Loucy (cell line): ENCODE data around the gene OR1F1.

ENCODE experiments used
- H2AFZ ChIP-seq: fragments of 200-600 bp; sonication (generic); 2 replicates; pipeline ENCODE4 v1.6.0; 2016; ENCODE audit warnings: antibody characterized with exemption, mild to moderate bottlenecking, low read length, moderate library complexity
- H3F3A ChIP-seq: fragments of 200-600 bp; 2 replicates; pipeline ENCODE4 v1.6.0; 2016; ENCODE audit warnings: antibody characterized with exemption, low read depth, mild to moderate bottlenecking
- H3K27me3 ChIP-seq: fragments of 200-600 bp; sonication (generic); 2 replicates; pipeline ENCODE4 v1.6.1; 2014; ENCODE audit warnings: low read length, mild to moderate bottlenecking; ENCODE audit not compliant: insufficient read depth, poor library complexity, severe bottlenecking
- H3K36me3 ChIP-seq: fragments of 200-600 bp; sonication (generic); 2 replicates; pipeline ENCODE4 v1.6.1; 2016; ENCODE audit warnings: low read length; ENCODE audit not compliant: insufficient read depth
- H3K4me1 ChIP-seq: fragments of 200-600 bp; sonication (generic); 2 replicates; pipeline ENCODE4 v1.5.1; 2014; ENCODE audit warnings: low read length, mild to moderate bottlenecking; ENCODE audit not compliant: insufficient read depth, poor library complexity, severe bottlenecking
- H3K4me2 ChIP-seq: fragments of 200-600 bp; sonication (generic); 2 replicates; pipeline ENCODE4 v1.6.0; 2014; ENCODE audit warnings: antibody characterized with exemption, low read length, low read depth, mild to moderate bottlenecking; ENCODE audit not compliant: poor library complexity, severe bottlenecking
- H3K4me3 ChIP-seq: fragments of 200-600 bp; sonication (generic); 2 replicates; pipeline ENCODE4 v1.5.1; 2014; ENCODE audit warnings: low read length, mild to moderate bottlenecking, mixed read lengths; ENCODE audit not compliant: poor library complexity, severe bottlenecking
- H3K79me2 ChIP-seq: fragments of 200-600 bp; sonication (generic); 2 replicates; pipeline ENCODE4 v1.6.1; 2014; ENCODE audit warnings: low read length; ENCODE audit not compliant: insufficient read depth
- H3K9ac ChIP-seq: fragments of 200-600 bp; sonication (generic); 2 replicates; pipeline ENCODE4 v1.6.0; 2014; ENCODE audit warnings: mild to moderate bottlenecking, low read depth, low read length, moderate library complexity; ENCODE audit not compliant: poor library complexity, severe bottlenecking
- H3K9me2 ChIP-seq: fragments of 200-600 bp; sonication (generic); replicated peaks from 2 replicates; pipeline ENCODE4 v1.6.1; 2016; ENCODE audit warnings: low read depth, low read length, mixed read lengths
- H3K9me3 ChIP-seq: fragments of 200-600 bp; sonication (generic); 2 replicates; pipeline ENCODE4 v1.6.1; 2014; ENCODE audit warnings: mild to moderate bottlenecking, antibody characterized with exemption, low read length, low read depth; ENCODE audit not compliant: insufficient read depth
- H4K20me1 ChIP-seq: fragments of 200-600 bp; sonication (generic); 2 replicates; pipeline ENCODE4 v1.6.0; 2014; ENCODE audit warnings: antibody characterized with exemption, low read length, mild to moderate bottlenecking; ENCODE audit not compliant: insufficient read depth, poor library complexity, severe bottlenecking
- CTCF ChIP-seq: fragments of 200-600 bp; sonication (generic); conservative IDR thresholded peaks from 2 replicates; pipeline ENCODE4 v1.5.1; 2014; ENCODE audit warnings: mild to moderate bottlenecking, antibody characterized with exemption, low read length
- EZH2phosphoT487 ChIP-seq: fragments of 200-600 bp; IDR thresholded peaks from 2 replicates; pipeline ENCODE4 v1.6.1; 2018; ENCODE audit warnings: antibody characterized with exemption, mild to moderate bottlenecking, moderate library complexity, borderline replicate concordance

OR1F1 gene

GRCh38 chr16:3192476-3193019 lies 4.5 kb downstream of the OR1F1 start:
- Histone ChIP-seq H3K36me3 (no peaks in the 10 kb centered on the region), H3K4me3 (no peak overlapping the region), H3K9me2 (no peaks in the 10 kb centered on the region), H3F3A (no peaks in the 10 kb centered on the region), H2AFZ (no peak overlapping the region), H3K9ac (no peak overlapping the region), H3K27me3 (no peaks in the 10 kb centered on the region), H3K9me3 (no peaks in the 10 kb centered on the region), H4K20me1 (no peaks in the 10 kb centered on the region), H3K4me2 (no peak overlapping the region), H3K79me2 (no peaks in the 10 kb centered on the region), H3K4me1 (no peaks in the 10 kb centered on the region)
- TF ChIP-seq EZH2phosphoT487 (no peak), CTCF (no peak)

GRCh38 chr16:3193221-3194212 lies 5.5 kb downstream of the OR1F1 start:
- Histone ChIP-seq H3K9ac (no peak overlapping the region), H3F3A (no peaks in the 10 kb centered on the region), H3K27me3 (no peaks in the 10 kb centered on the region), H3K36me3 (no peaks in the 10 kb centered on the region), H3K4me3 (no peak overlapping the region), H3K9me2 (no peaks in the 10 kb centered on the region), H3K4me1 (no peaks in the 10 kb centered on the region), H2AFZ (no peak overlapping the region), H3K4me2 (no peak overlapping the region), H3K79me2 (no peaks in the 10 kb centered on the region), H3K9me3 (no peaks in the 10 kb centered on the region), H4K20me1 (no peaks in the 10 kb centered on the region)
- TF ChIP-seq EZH2phosphoT487 (no peak), CTCF (no peak)

- no peak overlapping the region for H3K4me2 ChIP-seq
- no peaks in the 10 kb centered on the region for H3K9me3 ChIP-seq
- no peaks in the 10 kb centered on the region for H4K20me1 ChIP-seq
- no peak overlapping the region for H3K9ac ChIP-seq
- no peaks in the 10 kb centered on the region for H3K79me2 ChIP-seq
- no peaks in the 10 kb centered on the region for H3K27me3 ChIP-seq
- H2AFZ ChIP-seq, result no peak overlapping the region
- no peak overlapping the region for H3K4me3 ChIP-seq
- H3K36me3 ChIP-seq, result no peaks in the 10 kb centered on the region
- H3F3A ChIP-seq, result no peaks in the 10 kb centered on the region
- TF ChIP-seq EZH2phosphoT487 (no peak), CTCF (no peak)
- no peaks in the 10 kb centered on the region for H3K9me2 ChIP-seq
- H3K4me1 ChIP-seq, result no peaks in the 10 kb centered on the region
Measured at GRCh38 chr16:3194792-3195191, 6.8 kb downstream of the OR1F1 start.
